Prostate gland (tissue), 1 donor: ENCODE results near the gene FOXP4.

Experiments
- POLR2A ChIP-seq: fragments of 450-650 bp; IDR thresholded peaks from one replicate; pipeline ENCODE4 v1.6.1; 2016; ENCODE audit warnings: antibody characterized with exemption, mild to moderate bottlenecking
- POLR2AphosphoS5 ChIP-seq: sonication (generic); formaldehyde crosslinking; IDR thresholded peaks from one replicate; pipeline ENCODE4 v1.6.1; 2017; ENCODE audit warnings: antibody characterized with exemption

- TF ChIP-seq POLR2AphosphoS5 = no peak
- TF ChIP-seq POLR2A = no peak
These were observed 36.6 kb upstream of the FOXP4 start for GRCh38 chr6:41509580-41509979.
